NCI-H748 treated with DMSO at 0.1 percent for 48 hours (cell line): ENCODE results near the gene IQGAP2.
"Not testable (repeated sequence)": the region's sequence is repeated elsewhere in the genome, so short reads cannot be mapped to it uniquely, and the experiment has no call there.

Experiments
- DNase-seq: peaks from one replicate; lab custom pipeline; 2025; lab: John Stamatoyannopoulos, UW

IQGAP2 gene

GRCh38 chr5:76413746-76414145 lies 10.7 kb downstream of the IQGAP2 start:
- DNase-seq: no peak

GRCh38 chr5:76414788-76415187 lies 11.7 kb downstream of the IQGAP2 start:
- no peak for DNase-seq

- no peak for DNase-seq
These were observed 12.8 kb downstream of the IQGAP2 start for GRCh38 chr5:76415855-76416254.

- no peak for DNase-seq
These were observed 16.7 kb downstream of the IQGAP2 start for GRCh38 chr5:76419597-76420298.

- no peak for DNase-seq
These were observed 19.1 kb downstream of the IQGAP2 start for GRCh38 chr5:76422227-76422626.

GRCh38 chr5:76422742-76423141 lies 19.7 kb downstream of the IQGAP2 start:
- DNase-seq: no peak

- DNase-seq: no peak
These were observed 22.1 kb downstream of the IQGAP2 start for GRCh38 chr5:76425146-76425545.

GRCh38 chr5:76425928-76426804 lies 23.1 kb downstream of the IQGAP2 start:
- DNase-seq: no peak

GRCh38 chr5:76427206-76428140 lies 24.4 kb downstream of the IQGAP2 start:
- DNase-seq: no peak

GRCh38 chr5:76428550-76428949 lies 25.5 kb downstream of the IQGAP2 start:
- DNase-seq: not testable (repeated sequence)

GRCh38 chr5:76433261-76433660 lies 30.2 kb downstream of the IQGAP2 start:
- no peak for DNase-seq

- DNase-seq: not testable (repeated sequence)
These were observed 34.4 kb downstream of the IQGAP2 start for GRCh38 chr5:76437507-76437906.

GRCh38 chr5:76438025-76438424 lies 34.9 kb downstream of the IQGAP2 start:
- no peak for DNase-seq

- no peak for DNase-seq
These were observed 36.1 kb downstream of the IQGAP2 start for GRCh38 chr5:76439201-76439600.

- no peak for DNase-seq
These were observed 36.8 kb downstream of the IQGAP2 start for GRCh38 chr5:76439929-76440328.

- DNase-seq: no peak
These were observed 38.0 kb downstream of the IQGAP2 start for GRCh38 chr5:76441101-76441500.

GRCh38 chr5:76441890-76442673 lies 39.0 kb downstream of the IQGAP2 start:
- DNase-seq: no peak

- DNase-seq: no peak
These were observed 40.1 kb downstream of the IQGAP2 start for GRCh38 chr5:76443066-76443800.

- no peak for DNase-seq
These were observed 42.0 kb downstream of the IQGAP2 start for GRCh38 chr5:76445063-76445462.

- no peak for DNase-seq
These were observed 42.7 kb downstream of the IQGAP2 start for GRCh38 chr5:76445830-76446229.

GRCh38 chr5:76446776-76447175 lies 43.7 kb downstream of the IQGAP2 start:
- no peak for DNase-seq
